Fibroblast of the conjunctiva (primary cell): ENCODE data around the gene SHROOM3.

ENCODE experiments used
- DNase-seq: peaks from one replicate; pipeline ENCODE4 v3.0.0-alpha.2; 2010; ENCODE audit warnings: low read depth

SHROOM3 gene

GRCh38 chr4:76821641-76822040 is 386.6 kb downstream of the SHROOM3 start:
- DNase-seq, result no peak

GRCh38 chr4:76822303-76822702 is 387.3 kb downstream of the SHROOM3 start:
- DNase-seq, result no peak

- DNase-seq, result no peak
These were observed 388.5 kb downstream of the SHROOM3 start for GRCh38 chr4:76823495-76823894.

GRCh38 chr4:76830612-76830963 is 395.6 kb downstream of the SHROOM3 start:
- no peak for DNase-seq

- no peak for DNase-seq
These were observed 396.1 kb downstream of the SHROOM3 start for GRCh38 chr4:76830964-76831703.

DNA sequence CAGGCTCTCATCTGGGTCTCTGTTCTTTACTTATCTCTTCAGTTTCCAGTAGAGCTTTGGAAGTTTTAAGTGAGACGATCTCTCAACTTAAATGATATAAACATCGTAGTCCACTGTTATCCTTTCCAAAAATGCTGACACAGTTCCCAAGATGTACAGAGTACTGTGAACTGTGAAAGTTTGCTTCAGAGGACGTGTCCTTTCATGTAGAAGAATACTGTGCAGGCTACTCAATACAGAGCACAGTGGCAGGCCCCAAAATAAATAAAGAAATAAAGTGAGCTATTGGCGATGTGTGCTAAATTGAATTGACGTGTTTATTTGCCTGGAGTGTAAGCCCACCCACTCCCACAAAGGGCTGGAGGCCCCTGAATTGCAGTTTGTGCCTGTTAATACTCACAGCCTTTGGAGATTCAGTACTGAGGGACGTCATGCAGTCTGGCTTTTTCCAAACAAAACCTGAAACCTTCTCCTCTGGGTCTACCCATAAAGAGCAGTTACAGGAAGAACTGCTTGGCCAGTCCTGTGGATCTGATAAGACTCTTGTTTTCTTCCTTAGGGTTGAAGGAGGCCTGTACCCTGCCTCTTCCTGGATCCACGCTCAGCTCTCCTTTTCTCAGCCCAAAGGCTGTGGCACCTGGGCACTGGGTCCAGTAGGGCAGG is 396.8 kb downstream of the SHROOM3 start:
- no peak for DNase-seq
